T-cell (primary cell): ENCODE data around the gene TEX14. TPM values are rescaled to one million over a fixed set of nuclear protein-coding genes. Genes with fewer than 3 reads are reported as not detected.

Experiments used
- ATAC-seq, 4 experiments: fragments of 200-7000 bp in 3 of 4; fragments of 150-1000 bp in 1 of 4; cut with Tn5 transposase; replicated peaks in 1 of 4; 1 replicate in 3 of 4; 2 replicates in 1 of 4; pipeline ENCODE4 v1.10.0; 2021; ENCODE audit warnings: moderate library complexity in 3 of 4, mild to moderate bottlenecking in 2 of 4, moderate number of reproducible peaks in 1 of 4
- CTCF ChIA-PET, 2 donors: fragments of 300-600 bp; sonication (Branson Sonifier 250); formaldehyde crosslinking; loops; one replicate each; lab custom pipeline; 2022; ENCODE audit warnings: antibody characterized with exemption in 2 of 2; lab: Charles Lee
- POLR2A ChIA-PET, 2 donors: fragments of 300-600 bp; sonication (Branson Sonifier 250); formaldehyde crosslinking; loops; one replicate each; lab custom pipeline; 2022; ENCODE audit warnings: antibody characterized with exemption in 2 of 2; lab: Charles Lee
- DNase-seq, 35 experiments: peaks; one replicate each; pipeline versions ENCODE4 v3.0.0 to v3.0.0-alpha.2; 2013 to 2023
- H3K27ac ChIP-seq: one replicate; pipeline ENCODE4 v1.5.1; 2013; ENCODE audit warnings: low read length
- H3K27me3 ChIP-seq, 2 experiments: replicated peaks in 1 of 2; 1 replicate in 1 of 2; 2 replicates in 1 of 2; pipeline versions ENCODE4 v1.6.1 to v1.7.0; 2013; ENCODE audit warnings: low read length in 1 of 2, mixed read lengths in 1 of 2; ENCODE audit not compliant: control insufficient read depth in 2 of 2, insufficient read depth in 2 of 2; ENCODE audit errors: extremely low read depth in 1 of 2
- H3K36me3 ChIP-seq, 2 donors: 1 replicate in 1 of 2; 2 replicates in 1 of 2; pipeline versions ENCODE4 v1.6.1 to v1.7.0; 2013; ENCODE audit warnings: low read length in 1 of 2; ENCODE audit not compliant: control insufficient read depth in 2 of 2, insufficient read depth in 1 of 2; ENCODE audit errors: extremely low read depth in 1 of 2
- H3K4me1 ChIP-seq, 2 experiments: 1 replicate in 1 of 2; 2 replicates in 1 of 2; pipeline versions ENCODE4 v1.6.1 to v1.7.0; 2013; ENCODE audit warnings: low read length in 2 of 2, mixed read lengths in 1 of 2; ENCODE audit not compliant: insufficient read depth in 2 of 2, control insufficient read depth in 1 of 2; ENCODE audit errors: extremely low read depth in 1 of 2
- H3K4me3 ChIP-seq, 2 donors: 1 replicate in 1 of 2; 2 replicates in 1 of 2; pipeline versions ENCODE4 v1.5.1 to v1.7.0; 2013; ENCODE audit warnings: mild to moderate bottlenecking in 2 of 2, low read length in 1 of 2, moderate library complexity in 1 of 2; ENCODE audit not compliant: control insufficient read depth in 1 of 2; ENCODE audit errors: extremely low read depth in 1 of 2
- H3K9me3 ChIP-seq: 2 replicates; pipeline ENCODE4 v1.7.0; 2013
- H3K27ac Mint-ChIP-seq, 2 donors: one replicate each; pipeline ENCODE4 v1.8.0; 2020 to 2021; ENCODE audit warnings: mild to moderate bottlenecking in 2 of 2, mixed read lengths in 2 of 2
- H3K27me3 Mint-ChIP-seq, 2 donors: one replicate each; pipeline ENCODE4 v1.8.0; 2021 to 2022; ENCODE audit warnings: mixed read lengths in 2 of 2
- H3K36me3 Mint-ChIP-seq: one replicate; pipeline ENCODE4 v1.8.0; 2021; ENCODE audit warnings: mixed read lengths
- H3K4me1 Mint-ChIP-seq, 3 donors: one replicate each; pipeline ENCODE4 v1.8.0; 2020 to 2022; ENCODE audit warnings: mixed read lengths in 3 of 3, mild to moderate bottlenecking in 1 of 3
- H3K4me3 Mint-ChIP-seq, 3 donors: one replicate each; pipeline ENCODE4 v1.8.0; 2020 to 2022; ENCODE audit warnings: mild to moderate bottlenecking in 3 of 3, mixed read lengths in 3 of 3, moderate library complexity in 3 of 3
- H3K9me3 Mint-ChIP-seq, 3 donors: one replicate each; pipeline ENCODE4 v1.8.0; 2020 to 2022; ENCODE audit warnings: mixed read lengths in 3 of 3
- WGBS: methylation state at CpG from one replicate; pipeline ENCODE4 v1.1.5; 2013; ENCODE audit warnings: missing lambda C conversion rate; ENCODE audit not compliant: insufficient coverage; 5-methylcytosine and 5-hydroxymethylcytosine counted together
- total RNA-seq, 35 experiments: library from RNA in 6 of 35; stranded (reverse) in 6 of 35; fragments of 120-200 nt in 1 of 35; gene quantifications; one replicate each; pipeline versions ENCODE4 v1.2.1 to v1.2.4 and lab custom pipeline; 2013 to 2026

TEX14 gene
- total RNA-seq, 5 donors from 2014 or later (not counting 1 experiment from before 2014, with no cell fraction given): 0.59 to 1.2 (median 0.73) TPM

- no peaks in the 10 kb centered on the region for H3K4me1 Mint-ChIP-seq
- no peak overlapping the region for H3K4me3 ChIP-seq
- H3K27ac Mint-ChIP-seq: no peak overlapping the region
- H3K27me3 Mint-ChIP-seq: no peaks in the 10 kb centered on the region
- H3K36me3 ChIP-seq: peaks cover 7 to 8% of the 10 kb centered on the region in 2 donors
- WGBS: no CpG with 5 or more reads among the region's 1 CpG
- H3K9me3 Mint-ChIP-seq: no peaks in the 10 kb centered on the region
- no peaks in the 10 kb centered on the region for H3K4me1 ChIP-seq
- peaks cover 25% of the 10 kb centered on the region for H3K36me3 Mint-ChIP-seq
- no peaks in the 10 kb centered on the region for H3K27me3 ChIP-seq
- CTCF ChIA-PET: no interaction called here
- DNase-seq (no peak), ATAC-seq (no peak)
- POLR2A ChIA-PET: no interaction called here
- H3K4me3 Mint-ChIP-seq: no peak overlapping the region
- no peaks in the 10 kb centered on the region for H3K9me3 ChIP-seq
- H3K27ac ChIP-seq: no peak overlapping the region
These were observed 37.0 kb upstream of the TEX14 start for GRCh38 chr17:58728798-58729197.

GRCh38 chr17:58722696-58723095 lies 30.9 kb upstream of the TEX14 start:
- no peaks in the 10 kb centered on the region for H3K4me1 ChIP-seq
- H3K27me3 ChIP-seq: no peaks in the 10 kb centered on the region
- CTCF ChIA-PET: no interaction called here
- Mint-ChIP-seq H3K4me1 (no peaks in the 10 kb centered on the region), H3K36me3 (peaks cover 34% of the 10 kb centered on the region), H3K27ac (no peak overlapping the region), H3K27me3 (no peaks in the 10 kb centered on the region), H3K9me3 (no peaks in the 10 kb centered on the region), H3K4me3 (no peak overlapping the region)
- no peak overlapping the region for H3K4me3 ChIP-seq
- no peak for DNase-seq
- no peak for ATAC-seq
- POLR2A ChIA-PET: no interaction called here
- WGBS: 83% methylated on average over 1 of the region's 2 CpGs
- peaks cover 4 to 29% of the 10 kb centered on the region in 2 donors for H3K36me3 ChIP-seq
- H3K9me3 ChIP-seq: no peaks in the 10 kb centered on the region
- H3K27ac ChIP-seq: no peak overlapping the region

- no peak overlapping the region for H3K27ac ChIP-seq
- CTCF ChIA-PET: no interaction called here
- H3K4me3 Mint-ChIP-seq: no peak overlapping the region
- no peaks in the 10 kb centered on the region for H3K27me3 ChIP-seq
- POLR2A ChIA-PET: no interaction called here
- no peaks in the 10 kb centered on the region for H3K9me3 ChIP-seq
- no peaks in the 10 kb centered on the region for H3K9me3 Mint-ChIP-seq
- DNase-seq (no peak), ATAC-seq (no peak)
- no peaks in the 10 kb centered on the region for H3K4me1 ChIP-seq
- H3K27ac Mint-ChIP-seq: no peak overlapping the region
- no peak overlapping the region for H3K4me3 ChIP-seq
- WGBS: 91% methylated on average over 1 of the region's 1 CpG
- no peaks in the 10 kb centered on the region for H3K4me1 Mint-ChIP-seq
- H3K36me3 ChIP-seq: peaks cover 6 to 29% of the 10 kb centered on the region in 2 donors
- H3K36me3 Mint-ChIP-seq: peaks cover 34% of the 10 kb centered on the region
- H3K27me3 Mint-ChIP-seq: no peaks in the 10 kb centered on the region
These were observed 30.4 kb upstream of the TEX14 start for GRCh38 chr17:58722274-58722673.

- Mint-ChIP-seq H3K27ac (no peak overlapping the region), H3K27me3 (no peaks in the 10 kb centered on the region), H3K4me3 (no peak overlapping the region), H3K9me3 (no peaks in the 10 kb centered on the region), H3K36me3 (peaks cover 25% of the 10 kb centered on the region), H3K4me1 (peaks cover 0 to 6% (median 2%) of the 10 kb centered on the region in 3 donors)
- no peaks in the 10 kb centered on the region for H3K27me3 ChIP-seq
- no peak overlapping the region for H3K4me3 ChIP-seq
- H3K36me3 ChIP-seq: peaks cover 0 to 12% of the 10 kb centered on the region in 2 donors
- ChIA-PET POLR2A (interaction anchor here in 1 of 2 donors (0.8 kb wide), 1 partner anchor 294 kb away, joined by 3 read pairs; no protein-coding TSS in a partner anchor), CTCF (interaction anchor here (0.5 to 3.0 kb wide), 5 partner anchors 44 to 419 kb away, joined by 3 to 24 read pairs (median 3); no protein-coding TSS in a partner anchor)
- H3K9me3 ChIP-seq: no peaks in the 10 kb centered on the region
- ATAC-seq: no peak
- H3K4me1 ChIP-seq: no peaks in the 10 kb centered on the region
- DNase-seq: peak in 20 of 35 experiments; percentile 5 to 71 (median 21)
- H3K27ac ChIP-seq: no peak overlapping the region
- WGBS: no CpG with 5 or more reads among the region's 4 CpGs
These were observed 19.2 kb upstream of the TEX14 start for GRCh38 chr17:58710948-58711552.

GRCh38 chr17:58706351-58707140 lies 14.7 kb upstream of the TEX14 start:
- POLR2A ChIA-PET: no interaction called here

GRCh38 chr17:58703916-58704286 lies 12.1 kb upstream of the TEX14 start:
- Histone ChIP-seq H3K27me3 (no peaks in the 10 kb centered on the region), H3K4me3 (no peak overlapping the region), H3K36me3 (peaks cover 14 to 26% of the 10 kb centered on the region in 2 donors), H3K9me3 (no peaks in the 10 kb centered on the region), H3K27ac (no peak overlapping the region), H3K4me1 (no peaks in the 10 kb centered on the region)
- ATAC-seq (no peak), DNase-seq (no peak)
- Mint-ChIP-seq H3K4me3 (no peak overlapping the region), H3K27me3 (no peaks in the 10 kb centered on the region), H3K4me1 (peaks cover 0 to 4% (median 0%) of the 10 kb centered on the region in 3 donors), H3K9me3 (no peaks in the 10 kb centered on the region), H3K36me3 (peaks cover 28% of the 10 kb centered on the region), H3K27ac (no peak overlapping the region)
- no CpG with 5 or more reads among the region's 2 CpGs for WGBS
- ChIA-PET POLR2A (interaction anchor here in 1 of 2 donors (0.6 kb wide), 1 partner anchor 13 kb away, joined by 3 read pairs; no protein-coding TSS in a partner anchor), CTCF (no interaction called here)

More at GRCh38 chr17:58706351-58707140, 14.7 kb upstream of the TEX14 start:
- peaks cover 31% of the 10 kb centered on the region for H3K36me3 Mint-ChIP-seq
- no peak overlapping the region for H3K4me3 ChIP-seq
- H3K4me1 Mint-ChIP-seq: peaks cover 0 to 6% (median 2%) of the 10 kb centered on the region in 3 donors
- DNase-seq (no peak), ATAC-seq (no peak)
- CTCF ChIA-PET: interaction anchor here in 1 of 2 donors (0.6 kb wide), 1 partner anchor 329 kb away, joined by 3 read pairs; no protein-coding TSS in a partner anchor
- H3K36me3 ChIP-seq: peaks cover 3 to 21% of the 10 kb centered on the region in 2 donors
- H3K27ac ChIP-seq: no peak overlapping the region
- H3K27me3 Mint-ChIP-seq: no peaks in the 10 kb centered on the region
- no peaks in the 10 kb centered on the region for H3K27me3 ChIP-seq
- no peaks in the 10 kb centered on the region for H3K4me1 ChIP-seq
- H3K27ac Mint-ChIP-seq: no peak overlapping the region
- no peak overlapping the region for H3K4me3 Mint-ChIP-seq
- no peaks in the 10 kb centered on the region for H3K9me3 Mint-ChIP-seq
- WGBS: no CpG with 5 or more reads among the region's 3 CpGs
- no peaks in the 10 kb centered on the region for H3K9me3 ChIP-seq
